ENCODE measurements around the gene OR4K15. TPM values are rescaled to one million over a fixed set of nuclear protein-coding genes. Genes with fewer than 3 reads are reported as not detected.

OR4K15 gene
- total and polyA plus RNA-seq, 2 experiments from 2014 or later = not detected

DNA sequence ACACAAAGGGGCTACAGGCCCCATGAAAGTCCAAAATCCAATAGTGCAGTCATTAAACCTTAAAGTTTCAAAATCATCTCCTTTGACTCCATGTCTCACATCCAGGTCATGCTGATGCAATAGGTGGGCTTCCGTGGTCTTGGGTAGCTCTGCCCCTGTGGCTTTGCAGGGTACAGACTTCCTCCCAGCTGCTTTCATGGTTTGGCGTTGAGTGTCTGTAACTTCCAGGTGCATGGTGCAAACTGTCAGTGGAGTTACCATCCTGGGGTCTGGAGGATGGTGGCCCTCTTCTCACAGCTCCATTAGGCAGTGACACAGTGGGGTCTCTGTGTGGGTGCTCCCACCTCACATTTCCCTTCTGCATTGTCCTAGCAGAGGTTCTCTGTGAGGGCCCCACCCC, 18.0 kb downstream of the OR4K15 start:
- DNase-seq (ENCODE audit: low spot score) (no peak), ATAC-seq (no peak)
- H3K27me3 ChIP-seq (ENCODE audit: insufficient read depth) = no peaks in the 10 kb centered on the region
- no peak for TF ChIP-seq STAT1 (IDR thresholded peaks at IDR 0.05; ENCODE audit: unreplicated experiment)
- TF ChIP-seq, protein P1, sequence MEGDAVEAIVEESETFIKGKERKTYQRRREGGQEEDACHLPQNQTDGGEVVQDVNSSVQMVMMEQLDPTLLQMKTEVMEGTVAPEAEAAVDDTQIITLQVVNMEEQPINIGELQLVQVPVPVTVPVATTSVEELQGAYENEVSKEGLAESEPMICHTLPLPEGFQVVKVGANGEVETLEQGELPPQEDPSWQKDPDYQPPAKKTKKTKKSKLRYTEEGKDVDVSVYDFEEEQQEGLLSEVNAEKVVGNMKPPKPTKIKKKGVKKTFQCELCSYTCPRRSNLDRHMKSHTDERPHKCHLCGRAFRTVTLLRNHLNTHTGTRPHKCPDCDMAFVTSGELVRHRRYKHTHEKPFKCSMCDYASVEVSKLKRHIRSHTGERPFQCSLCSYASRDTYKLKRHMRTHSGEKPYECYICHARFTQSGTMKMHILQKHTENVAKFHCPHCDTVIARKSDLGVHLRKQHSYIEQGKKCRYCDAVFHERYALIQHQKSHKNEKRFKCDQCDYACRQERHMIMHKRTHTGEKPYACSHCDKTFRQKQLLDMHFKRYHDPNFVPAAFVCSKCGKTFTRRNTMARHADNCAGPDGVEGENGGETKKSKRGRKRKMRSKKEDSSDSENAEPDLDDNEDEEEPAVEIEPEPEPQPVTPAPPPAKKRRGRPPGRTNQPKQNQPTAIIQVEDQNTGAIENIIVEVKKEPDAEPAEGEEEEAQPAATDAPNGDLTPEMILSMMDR (conservative IDR thresholded peaks at IDR 0.05; ENCODE audit: low read depth in 2 of 2) = no peak
- TF ChIP-seq, protein P2, sequence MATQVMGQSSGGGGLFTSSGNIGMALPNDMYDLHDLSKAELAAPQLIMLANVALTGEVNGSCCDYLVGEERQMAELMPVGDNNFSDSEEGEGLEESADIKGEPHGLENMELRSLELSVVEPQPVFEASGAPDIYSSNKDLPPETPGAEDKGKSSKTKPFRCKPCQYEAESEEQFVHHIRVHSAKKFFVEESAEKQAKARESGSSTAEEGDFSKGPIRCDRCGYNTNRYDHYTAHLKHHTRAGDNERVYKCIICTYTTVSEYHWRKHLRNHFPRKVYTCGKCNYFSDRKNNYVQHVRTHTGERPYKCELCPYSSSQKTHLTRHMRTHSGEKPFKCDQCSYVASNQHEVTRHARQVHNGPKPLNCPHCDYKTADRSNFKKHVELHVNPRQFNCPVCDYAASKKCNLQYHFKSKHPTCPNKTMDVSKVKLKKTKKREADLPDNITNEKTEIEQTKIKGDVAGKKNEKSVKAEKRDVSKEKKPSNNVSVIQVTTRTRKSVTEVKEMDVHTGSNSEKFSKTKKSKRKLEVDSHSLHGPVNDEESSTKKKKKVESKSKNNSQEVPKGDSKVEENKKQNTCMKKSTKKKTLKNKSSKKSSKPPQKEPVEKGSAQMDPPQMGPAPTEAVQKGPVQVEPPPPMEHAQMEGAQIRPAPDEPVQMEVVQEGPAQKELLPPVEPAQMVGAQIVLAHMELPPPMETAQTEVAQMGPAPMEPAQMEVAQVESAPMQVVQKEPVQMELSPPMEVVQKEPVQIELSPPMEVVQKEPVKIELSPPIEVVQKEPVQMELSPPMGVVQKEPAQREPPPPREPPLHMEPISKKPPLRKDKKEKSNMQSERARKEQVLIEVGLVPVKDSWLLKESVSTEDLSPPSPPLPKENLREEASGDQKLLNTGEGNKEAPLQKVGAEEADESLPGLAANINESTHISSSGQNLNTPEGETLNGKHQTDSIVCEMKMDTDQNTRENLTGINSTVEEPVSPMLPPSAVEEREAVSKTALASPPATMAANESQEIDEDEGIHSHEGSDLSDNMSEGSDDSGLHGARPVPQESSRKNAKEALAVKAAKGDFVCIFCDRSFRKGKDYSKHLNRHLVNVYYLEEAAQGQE (IDR thresholded peaks at IDR 0.05; ENCODE audit: unreplicated experiment) = no peak
- no peak for TF ChIP-seq EZH2phosphoT487 (IDR thresholded peaks at IDR 0.05; ENCODE audit: unreplicated experiment)
- no peak for TF ChIP-seq POLR2AphosphoS5 (IDR thresholded peaks at IDR 0.05; ENCODE audit: low read depth)
- no peak for TF ChIP-seq JUNB (IDR thresholded peaks at IDR 0.05; ENCODE audit: unreplicated experiment)
- TF ChIP-seq ZNF114 (CRISPR knock-in tag; IDR thresholded peaks at IDR 0.05) = no peak
- no peak for TF ChIP-seq CREB1 (CRISPR knock-in tag; IDR thresholded peaks at IDR 0.05; ENCODE audit: low read depth)
- TF ChIP-seq, protein P3, sequence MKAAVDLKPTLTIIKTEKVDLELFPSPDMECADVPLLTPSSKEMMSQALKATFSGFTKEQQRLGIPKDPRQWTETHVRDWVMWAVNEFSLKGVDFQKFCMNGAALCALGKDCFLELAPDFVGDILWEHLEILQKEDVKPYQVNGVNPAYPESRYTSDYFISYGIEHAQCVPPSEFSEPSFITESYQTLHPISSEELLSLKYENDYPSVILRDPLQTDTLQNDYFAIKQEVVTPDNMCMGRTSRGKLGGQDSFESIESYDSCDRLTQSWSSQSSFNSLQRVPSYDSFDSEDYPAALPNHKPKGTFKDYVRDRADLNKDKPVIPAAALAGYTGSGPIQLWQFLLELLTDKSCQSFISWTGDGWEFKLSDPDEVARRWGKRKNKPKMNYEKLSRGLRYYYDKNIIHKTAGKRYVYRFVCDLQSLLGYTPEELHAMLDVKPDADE (IDR thresholded peaks at IDR 0.05) = no peak
- TF ChIP-seq EZH2 (IDR thresholded peaks at IDR 0.05; ENCODE audit: low read depth, unreplicated experiment) = no peak
- peaks cover 12% of the 10 kb centered on the region for H3K36me3 ChIP-seq (ENCODE audit: insufficient read depth)
- no peak overlapping the region for H3K4me3 Mint-ChIP-seq
- H3K9me2 ChIP-seq (ENCODE audit: insufficient read depth) = no peaks in the 10 kb centered on the region
- no peak overlapping the region for H3K27ac Mint-ChIP-seq
- H2AFZ ChIP-seq = no peak overlapping the region
- no peaks in the 10 kb centered on the region for H3K4me1 ChIP-seq (ENCODE audit: insufficient read depth)
- H3K4me3 ChIP-seq = no peak overlapping the region
- no peaks in the 10 kb centered on the region for H3K79me2 ChIP-seq (replicated peaks; ENCODE audit: insufficient read depth)
- no peaks in the 10 kb centered on the region for H3K4me1 Mint-ChIP-seq
- peaks cover 23% of the 10 kb centered on the region; the same call in 1 of the 3 replicates for H3K36me3 Mint-ChIP-seq (ENCODE audit: low read depth)
- H3K9me3 Mint-ChIP-seq = peaks cover 91% of the 10 kb centered on the region
- H3K4me2 ChIP-seq = no peak overlapping the region
- H3K27ac ChIP-seq (ENCODE audit: low read depth) = no peak overlapping the region
- H4K20me1 ChIP-seq (replicated peaks; ENCODE audit: insufficient read depth) = no peaks in the 10 kb centered on the region
- H3K27me3 Mint-ChIP-seq (ENCODE audit: insufficient read depth, low read depth, poor library complexity) = no peaks in the 10 kb centered on the region
- no peaks in the 10 kb centered on the region for H3F3A ChIP-seq (replicated peaks; ENCODE audit: low read depth)
